Smooth muscle cell (in vitro differentiated cells): ENCODE measurements around the gene RIPOR3. TPM values are rescaled to one million over a fixed set of nuclear protein-coding genes. Genes with fewer than 3 reads are reported as not detected.

Experiments
- DNase-seq: peaks from one replicate; lab custom pipeline; 2025; ENCODE audit not compliant: unreplicated experiment; lab: John Stamatoyannopoulos, UW
- H2AFZ ChIP-seq: fragments of 200-600 bp; sonication (generic); 2 replicates; pipeline ENCODE4 v1.6.0; 2016; ENCODE audit warnings: antibody characterized with exemption, low read depth, mild to moderate bottlenecking
- H3F3A ChIP-seq: fragments of 200-600 bp; sonication (generic); 2 replicates; pipeline ENCODE4 v1.6.0; 2017; ENCODE audit warnings: antibody characterized with exemption, low read depth
- H3K27ac ChIP-seq: fragments of 200-600 bp; sonication (generic); 2 replicates; pipeline ENCODE4 v1.5.1; 2016; ENCODE audit warnings: low read depth, mild to moderate bottlenecking
- H3K27me3 ChIP-seq: fragments of 200-600 bp; sonication (generic); 2 replicates; pipeline ENCODE4 v1.6.1; 2016; ENCODE audit warnings: low read depth, mild to moderate bottlenecking
- H3K36me3 ChIP-seq: fragments of 200-600 bp; sonication (generic); 2 replicates; pipeline ENCODE4 v1.5.1; 2016; ENCODE audit warnings: low read depth
- H3K4me1 ChIP-seq: fragments of 200-600 bp; sonication (generic); 2 replicates; pipeline ENCODE4 v1.5.1; 2016; ENCODE audit warnings: low read depth
- H3K4me2 ChIP-seq: fragments of 200-600 bp; sonication (generic); 2 replicates; pipeline ENCODE4 v1.6.0; 2016; ENCODE audit warnings: mild to moderate bottlenecking
- H3K4me3 ChIP-seq: fragments of 200-600 bp; sonication (generic); 2 replicates; pipeline ENCODE4 v1.5.1; 2016; ENCODE audit warnings: mild to moderate bottlenecking
- H3K79me2 ChIP-seq: fragments of 200-600 bp; sonication (generic); 2 replicates; pipeline ENCODE4 v1.6.0; 2016; ENCODE audit warnings: low read depth, mild to moderate bottlenecking
- H3K9ac ChIP-seq: fragments of 200-600 bp; sonication (generic); 2 replicates; pipeline ENCODE4 v1.6.0; 2016; ENCODE audit warnings: low read depth
- H3K9me3 ChIP-seq: fragments of 200-600 bp; sonication (generic); replicated peaks from 2 replicates; pipeline ENCODE4 v1.5.1; 2016; ENCODE audit warnings: low read depth
- H4K20me1 ChIP-seq: fragments of 200-600 bp; sonication (generic); 2 replicates; pipeline ENCODE4 v1.6.0; 2016; ENCODE audit warnings: low read depth
- CTCF ChIP-seq: fragments of 200-600 bp; sonication (generic); IDR thresholded peaks from 2 replicates; pipeline ENCODE4 v1.5.1; 2017; ENCODE audit warnings: borderline replicate concordance, mild to moderate bottlenecking, antibody characterized with exemption; ENCODE audit not compliant: insufficient read depth, poor library complexity, severe bottlenecking
- WGBS: methylation state at CpG from one replicate; pipeline ENCODE4 v1.1.7; 2016; ENCODE audit warnings: low lambda C conversion rate; 5-methylcytosine and 5-hydroxymethylcytosine counted together
- polyA plus RNA-seq: library from polyadenylated mRNA; unstranded; fragments of >200 nt; fragmentation: Nextera tagmentation; extraction: Ambion mirVana; gene quantifications from 2 replicates; pipeline ENCODE4 v1.2.1, GENCODE V29; 2016
- total RNA-seq: library from RNA; depleted of rRNA; stranded (reverse); fragments of >200 nt; gene quantifications from 2 replicates; pipeline ENCODE4 v1.2.3, GENCODE V29; 2014

RIPOR3 gene
- 0.18 and 0.40 TPM in 2 replicates for total RNA-seq
- 1.2 and 4.9 TPM in 2 replicates for polyA plus RNA-seq

- no peaks in the 10 kb centered on the region for H3K27me3 ChIP-seq
- H2AFZ ChIP-seq: peak within 1 kb of the TSS; percentile 68
- peaks cover 29% of the 10 kb centered on the region for H3K4me1 ChIP-seq
- peak within 1 kb of the TSS; percentile 89 for H3K4me2 ChIP-seq
- peak within 1 kb of the TSS; percentile 21 for H3K9ac ChIP-seq
- no peak within 1 kb of the TSS for H3K27ac ChIP-seq
- H3K79me2 ChIP-seq: no peaks in the 10 kb centered on the region
- H4K20me1 ChIP-seq: no peaks in the 10 kb centered on the region
- H3K9me3 ChIP-seq: no peaks in the 10 kb centered on the region
- H3K36me3 ChIP-seq: no peaks in the 10 kb centered on the region
- H3F3A ChIP-seq: no peaks in the 10 kb centered on the region
- DNase-seq: peak; percentile 40
- TF ChIP-seq CTCF: no peak
- peak within 1 kb of the TSS; percentile 50 for H3K4me3 ChIP-seq
- WGBS: 10% methylated on average over 41 of the region's 42 CpGs
Observed at GRCh38 chr20:50690650-50691572, at the start of gene RIPOR3. Gene RIPOR3, minus strand, starts transcription at chr20:50691542. Its CDS starts 414 bp downstream, at chr20:50691128.

- no peak overlapping the region for H3K4me2 ChIP-seq
- H3K27me3 ChIP-seq: peaks cover 4% of the 10 kb centered on the region
- DNase-seq: no peak
- H3K4me1 ChIP-seq: peaks cover 38% of the 10 kb centered on the region
- peaks cover 17% of the 10 kb centered on the region for H3K79me2 ChIP-seq
- 55% methylated on average over 4 of the region's 4 CpGs for WGBS
- H3F3A ChIP-seq: no peaks in the 10 kb centered on the region
- no peaks in the 10 kb centered on the region for H4K20me1 ChIP-seq
- no peaks in the 10 kb centered on the region for H3K36me3 ChIP-seq
- H2AFZ ChIP-seq: no peak overlapping the region
- H3K9ac ChIP-seq: no peak overlapping the region
- no peak overlapping the region for H3K4me3 ChIP-seq
- peak overlapping the region; percentile 49 for H3K27ac ChIP-seq
- no peaks in the 10 kb centered on the region for H3K9me3 ChIP-seq
- TF ChIP-seq CTCF: no peak
Observed at GRCh38 chr20:50737352-50737751, 46.0 kb upstream of the RIPOR3 start.

GRCh38 chr20:50735813-50736212 is 44.5 kb upstream of the RIPOR3 start:
- no peak for TF ChIP-seq CTCF
- Histone ChIP-seq H2AFZ (no peak overlapping the region), H3K9ac (no peak overlapping the region), H4K20me1 (no peaks in the 10 kb centered on the region), H3K36me3 (no peaks in the 10 kb centered on the region), H3F3A (no peaks in the 10 kb centered on the region), H3K27me3 (peaks cover 13% of the 10 kb centered on the region), H3K79me2 (peaks cover 17% of the 10 kb centered on the region), H3K9me3 (no peaks in the 10 kb centered on the region), H3K27ac (peak overlapping the region; percentile 49), H3K4me3 (no peak overlapping the region), H3K4me1 (peaks cover 31% of the 10 kb centered on the region), H3K4me2 (no peak overlapping the region)
- no peak for DNase-seq
